ENCODE data around the gene CCR7. TPM values are rescaled to one million over a fixed set of nuclear protein-coding genes. Genes with fewer than 3 reads are reported as not detected.

CCR7 gene
- total and polyA plus RNA-seq, 10 donors, result 29.0 to 79.1 (median 55.0) TPM

GRCh38 chr17:40515491-40516041 lies 49.7 kb downstream of the CCR7 start:
- TF ChIP-seq POLR2A (IDR thresholded peaks at IDR 0.05), result no peak
- TF ChIP-seq POLR2AphosphoS5 (IDR thresholded peaks at IDR 0.05), result no peak
- TF ChIP-seq CTCF (IDR thresholded peaks at IDR 0.05 in 8 of 11, conservative IDR thresholded peaks at IDR 0.05 in 3 of 11), result no peak
- peak; percentile 77 for DNase-seq
- H3K4me3 ChIP-seq, result peak overlapping the region in 1 of 8 donors; percentile 44
- H3K36me3 ChIP-seq, result no peaks in the 10 kb centered on the region
- H3K4me1 ChIP-seq, result peaks cover 25 to 62% (median 39%) of the 10 kb centered on the region in 6 donors
- no peaks in the 10 kb centered on the region for H3K9me3 ChIP-seq
- no peak overlapping the region for H3K27ac ChIP-seq
- intact Hi-C loops (cut with DNase I; ENCODE audit: low total_unique reads), result no loop called here
- peaks cover 0 to 5% (median 0%) of the 10 kb centered on the region in 7 donors for H3K27me3 ChIP-seq (replicated peaks in 1 of 7)
- 37 to 54% (median 44%) methylated on average over 11 of the region's 11 CpGs for WGBS, 5 donors

GRCh38 chr17:40515011-40515410 lies 50.3 kb downstream of the CCR7 start:
- no peak overlapping the region for H3K27ac ChIP-seq

GRCh38 chr17:40514013-40514875 lies 51.0 kb downstream of the CCR7 start:
- Histone ChIP-seq H3K27ac (no peak overlapping the region), H3K4me3 (no peak overlapping the region), H3K36me3 (no peaks in the 10 kb centered on the region), H3K27me3 (replicated peaks in 1 of 7) (peaks cover 0 to 5% (median 0%) of the 10 kb centered on the region in 7 donors), H3K9me3 (no peaks in the 10 kb centered on the region), H3K4me1 (peaks cover 25 to 54% (median 39%) of the 10 kb centered on the region in 6 donors)
- TF ChIP-seq CTCF (IDR thresholded peaks at IDR 0.05 in 8 of 11, conservative IDR thresholded peaks at IDR 0.05 in 3 of 11) (no peak), POLR2AphosphoS5 (IDR thresholded peaks at IDR 0.05) (no peak), POLR2A (IDR thresholded peaks at IDR 0.05) (no peak)
- intact Hi-C loops (cut with DNase I; ENCODE audit: low total_unique reads), result no loop called here
- 87 to 96% (median 95%) methylated on average over 7 of the region's 7 CpGs for WGBS, 5 donors
- peak; percentile 38 for DNase-seq

More at GRCh38 chr17:40515011-40515410, 50.3 kb downstream of the CCR7 start:
- intact Hi-C loops (cut with DNase I; ENCODE audit: low total_unique reads), result no loop called here
- Histone ChIP-seq H3K4me1 (peaks cover 25 to 58% (median 39%) of the 10 kb centered on the region in 6 donors), H3K36me3 (no peaks in the 10 kb centered on the region), H3K27me3 (replicated peaks in 1 of 7) (peaks cover 0 to 5% (median 0%) of the 10 kb centered on the region in 7 donors), H3K4me3 (no peak overlapping the region), H3K9me3 (no peaks in the 10 kb centered on the region)
- WGBS, 5 donors, result 74 to 94% (median 79%) methylated on average over 3 to 4 of the region's 4 CpGs
- DNase-seq, result peak; percentile 64
- no peak for TF ChIP-seq POLR2AphosphoS5 (IDR thresholded peaks at IDR 0.05)
- no peak for TF ChIP-seq POLR2A (IDR thresholded peaks at IDR 0.05)
- TF ChIP-seq CTCF (IDR thresholded peaks at IDR 0.05 in 8 of 11, conservative IDR thresholded peaks at IDR 0.05 in 3 of 11), result no peak

GRCh38 chr17:40511667-40512220 lies 53.5 kb downstream of the CCR7 start:
- peaks cover 17 to 29% (median 19%) of the 10 kb centered on the region in 6 donors for H3K4me1 ChIP-seq
- H3K9me3 ChIP-seq, result no peaks in the 10 kb centered on the region
- TF ChIP-seq CTCF (IDR thresholded peaks at IDR 0.05 in 8 of 11, conservative IDR thresholded peaks at IDR 0.05 in 3 of 11), result no peak
- H3K36me3 ChIP-seq, result no peaks in the 10 kb centered on the region
- H3K4me3 ChIP-seq, result no peak overlapping the region
- 70 to 87% (median 77%) methylated on average over 12 of the region's 12 CpGs for WGBS, 5 donors
- H3K27me3 ChIP-seq (replicated peaks in 1 of 7), result peaks cover 0 to 5% (median 0%) of the 10 kb centered on the region in 7 donors
- DNase-seq, result peak; percentile 35
- no peak overlapping the region for H3K27ac ChIP-seq
- intact Hi-C loops (cut with DNase I; ENCODE audit: low total_unique reads), result no loop called here

Data from spleen (tissue), 11 donors.